ENCODE results near the gene TMEM231. TPM values are rescaled to one million over a fixed set of nuclear protein-coding genes. Genes with fewer than 3 reads are reported as not detected.

TMEM231 gene
- total and polyA plus RNA-seq, 9 of the 15 experiments (the other 6 are each of a cell fraction or from before 2014, with no cell fraction given) = 1.6 to 27.6 (median 9.1) TPM

GRCh38 chr16:75578212-75578611, 22.2 kb upstream of the TMEM231 start:
- Histone ChIP-seq H3K9ac (ENCODE audit: insufficient read depth in 1 of 2, low read depth in 2 of 2, low read length in 2 of 2) (no peak overlapping the region), H4K20me1 (replicated peaks; ENCODE audit: control insufficient read depth, insufficient read depth, low read length) (peaks cover 9% of the 10 kb centered on the region; the same call in 1 of the 2 replicates), H3K4me3 (no peak overlapping the region), H3K9me1 (ENCODE audit: control insufficient read depth, insufficient read depth, low read length) (no peaks in the 10 kb centered on the region), H3K4me1 (replicated peaks in 1 of 2; ENCODE audit: control insufficient read depth in 2 of 2, insufficient read depth in 2 of 2, low read length in 2 of 2) (peaks cover 7 to 16% of the 10 kb centered on the region in 2 experiments; a peak in 3 of 5 replicates), H3K79me2 (ENCODE audit: control insufficient read depth, insufficient read depth, low read length) (peaks cover 11% of the 10 kb centered on the region; the same call in 1 of the 3 replicates), H3K36me3 (ENCODE audit: control insufficient read depth, insufficient read depth, low read length) (peaks cover 55% of the 10 kb centered on the region; the same call in 2 of the 3 replicates), H2AFZ (ENCODE audit: low read depth, low read length) (no peak overlapping the region), H3K9me3 (replicated peaks; ENCODE audit: control insufficient read depth, insufficient read depth, low read depth, low read length) (no peaks in the 10 kb centered on the region), H3K27ac (ENCODE audit: extremely low read depth, low read depth, low read length) (no peak overlapping the region), H3K27me3 (ENCODE audit: control insufficient read depth in 2 of 2, insufficient read depth in 2 of 2, low read length in 2 of 2) (no peaks in the 10 kb centered on the region), H3K4me2 (ENCODE audit: insufficient read depth, low read length) (no peak overlapping the region)
- 9% methylated on average over 7 of the region's 7 CpGs for WGBS (ENCODE audit: insufficient coverage, low coverage, missing lambda C conversion rate)
- FAIRE-seq (no peak), DNase-seq (ENCODE audit: extremely low read depth in 1 of 4, low spot score in 3 of 4) (peak in 1 of 4 experiments; percentile 62), ATAC-seq (peak; percentile 76)
- POLR2A ChIA-PET = interaction anchor here (1.9 to 2.4 kb wide), 3 partner anchors 12 to 13 kb away, joined by 5 to 11 read pairs (median 9); partner anchors contain the start of gene GABARAPL2
- intact Hi-C loops (cut with micrococcal nuclease) = no loop called here
- CTCF ChIA-PET (ENCODE audit: low intra/inter-chr PET ratio) = interaction anchor here (0.6 kb wide), 1 partner anchor 12 kb away, joined by 3 read pairs; no protein-coding TSS in a partner anchor
- BruUV-seq (replicated peaks) = no TSS peak
- in situ Hi-C loops (cut with MboI) = no loop called here
- TF ChIP-seq RBM14 (IDR thresholded peaks at IDR 0.05; ENCODE audit: borderline replicate concordance, insufficient read depth, low read depth, low read length) = no peak
- TF ChIP-seq CXXC5 (CRISPR knock-in tag; IDR thresholded peaks at IDR 0.05) = peak; percentile 62
- TF ChIP-seq BRCA1 (IDR thresholded peaks at IDR 0.05) = no peak
- TF ChIP-seq BRCA1 (CRISPR knock-in tag; IDR thresholded peaks at IDR 0.05) = no peak
- no peak for TF ChIP-seq ID3 (CRISPR knock-in tag; IDR thresholded peaks at IDR 0.05)
- no peak for TF ChIP-seq ID3 (tag; IDR thresholded peaks at IDR 0.05)
- peak; percentile 33; the same call in 1 of the 2 replicates for TF ChIP-seq MYC (IDR thresholded peaks at IDR 0.05; ENCODE audit: low read depth, low read length)
- no peak for TF ChIP-seq MYC (CRISPR knock-in tag; IDR thresholded peaks at IDR 0.05; ENCODE audit: borderline replicate concordance, low read depth)
- TF ChIP-seq ZNF76 (CRISPR knock-in tag; IDR thresholded peaks at IDR 0.05; ENCODE audit: borderline replicate concordance) = no peak
- TF ChIP-seq, protein P1, sequence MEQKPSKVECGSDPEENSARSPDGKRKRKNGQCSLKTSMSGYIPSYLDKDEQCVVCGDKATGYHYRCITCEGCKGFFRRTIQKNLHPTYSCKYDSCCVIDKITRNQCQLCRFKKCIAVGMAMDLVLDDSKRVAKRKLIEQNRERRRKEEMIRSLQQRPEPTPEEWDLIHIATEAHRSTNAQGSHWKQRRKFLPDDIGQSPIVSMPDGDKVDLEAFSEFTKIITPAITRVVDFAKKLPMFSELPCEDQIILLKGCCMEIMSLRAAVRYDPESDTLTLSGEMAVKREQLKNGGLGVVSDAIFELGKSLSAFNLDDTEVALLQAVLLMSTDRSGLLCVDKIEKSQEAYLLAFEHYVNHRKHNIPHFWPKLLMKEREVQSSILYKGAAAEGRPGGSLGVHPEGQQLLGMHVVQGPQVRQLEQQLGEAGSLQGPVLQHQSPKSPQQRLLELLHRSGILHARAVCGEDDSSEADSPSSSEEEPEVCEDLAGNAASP (IDR thresholded peaks at IDR 0.05) = peak; percentile 71
- no peak for TF ChIP-seq ZNF75A (CRISPR knock-in tag; IDR thresholded peaks at IDR 0.05)
- TF ChIP-seq ASH1L (IDR thresholded peaks at IDR 0.05; ENCODE audit: borderline replicate concordance, low read depth, partially characterized antibody) = no peak
- TF ChIP-seq IRF2 (CRISPR knock-in tag; IDR thresholded peaks at IDR 0.05) = no peak
- no peak for TF ChIP-seq ZNF699 (CRISPR knock-in tag; IDR thresholded peaks at IDR 0.05; ENCODE audit: insufficient replicate concordance)
- TF ChIP-seq NFXL1 (CRISPR knock-in tag; IDR thresholded peaks at IDR 0.05) = no peak
- peak; percentile 48 for TF ChIP-seq SMAD4 (CRISPR knock-in tag; conservative IDR thresholded peaks at IDR 0.05)
- no peak for TF ChIP-seq ZBTB33 (CRISPR knock-in tag; IDR thresholded peaks at IDR 0.05)
- TF ChIP-seq, protein P2, sequence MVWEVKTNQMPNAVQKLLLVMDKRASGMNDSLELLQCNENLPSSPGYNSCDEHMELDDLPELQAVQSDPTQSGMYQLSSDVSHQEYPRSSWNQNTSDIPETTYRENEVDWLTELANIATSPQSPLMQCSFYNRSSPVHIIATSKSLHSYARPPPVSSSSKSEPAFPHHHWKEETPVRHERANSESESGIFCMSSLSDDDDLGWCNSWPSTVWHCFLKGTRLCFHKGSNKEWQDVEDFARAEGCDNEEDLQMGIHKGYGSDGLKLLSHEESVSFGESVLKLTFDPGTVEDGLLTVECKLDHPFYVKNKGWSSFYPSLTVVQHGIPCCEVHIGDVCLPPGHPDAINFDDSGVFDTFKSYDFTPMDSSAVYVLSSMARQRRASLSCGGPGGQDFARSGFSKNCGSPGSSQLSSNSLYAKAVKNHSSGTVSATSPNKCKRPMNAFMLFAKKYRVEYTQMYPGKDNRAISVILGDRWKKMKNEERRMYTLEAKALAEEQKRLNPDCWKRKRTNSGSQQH (CRISPR knock-in tag; IDR thresholded peaks at IDR 0.05) = no peak
- no peak for TF ChIP-seq ZNF436 (CRISPR knock-in tag; IDR thresholded peaks at IDR 0.05)
